ENCODE results near the gene EIF4G1.

EIF4G1 gene

DNA sequence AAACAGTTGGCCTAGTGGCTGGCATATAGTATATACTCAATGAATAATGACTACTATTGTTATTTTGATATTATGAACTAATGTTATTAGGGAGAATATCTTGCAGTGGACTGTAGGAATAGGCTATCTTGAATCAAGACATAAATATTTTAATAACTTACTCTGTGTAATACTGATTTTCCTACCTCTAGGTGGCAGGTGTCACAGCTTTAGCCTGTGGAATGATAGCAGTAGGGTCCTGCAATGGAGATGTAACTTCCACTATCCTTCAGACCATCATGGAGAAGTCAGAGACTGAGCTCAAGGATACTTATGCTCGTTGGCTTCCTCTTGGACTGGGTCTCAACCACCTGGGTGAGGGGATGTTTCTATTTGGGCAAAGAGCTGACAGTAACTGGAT is 8.8 kb upstream of the EIF4G1 start:
- no peak for DNase-seq (ENCODE audit: low spot score)

DNA sequence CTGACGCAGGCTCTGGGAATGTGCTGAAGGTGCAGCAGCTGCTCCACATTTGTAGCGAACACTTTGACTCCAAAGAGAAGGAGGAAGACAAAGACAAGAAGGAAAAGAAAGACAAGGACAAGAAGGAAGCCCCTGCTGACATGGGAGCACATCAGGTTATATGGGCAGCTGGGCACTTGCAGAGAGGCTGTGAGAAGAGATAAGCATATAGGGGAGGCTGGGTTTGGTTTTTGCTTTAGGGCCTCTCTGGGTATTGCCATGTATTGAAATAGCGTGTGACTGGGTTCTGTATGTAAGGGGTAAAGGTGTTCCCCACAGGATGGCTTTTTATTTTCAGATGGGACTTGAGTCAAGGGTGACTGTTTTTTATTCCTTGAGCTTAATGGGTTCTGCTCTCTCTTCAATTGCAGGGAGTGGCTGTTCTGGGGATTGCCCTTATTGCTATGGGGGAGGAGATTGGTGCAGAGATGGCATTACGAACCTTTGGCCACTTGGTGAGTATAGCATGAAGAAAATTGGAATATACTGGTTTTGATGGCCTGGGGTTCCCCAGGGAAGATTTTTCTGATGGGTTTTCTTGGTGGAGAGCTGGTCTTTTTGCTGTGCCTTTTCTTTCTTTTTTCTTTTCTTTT is 7.9 kb upstream of the EIF4G1 start:
- DNase-seq (ENCODE audit: low spot score) = no peak

DNA sequence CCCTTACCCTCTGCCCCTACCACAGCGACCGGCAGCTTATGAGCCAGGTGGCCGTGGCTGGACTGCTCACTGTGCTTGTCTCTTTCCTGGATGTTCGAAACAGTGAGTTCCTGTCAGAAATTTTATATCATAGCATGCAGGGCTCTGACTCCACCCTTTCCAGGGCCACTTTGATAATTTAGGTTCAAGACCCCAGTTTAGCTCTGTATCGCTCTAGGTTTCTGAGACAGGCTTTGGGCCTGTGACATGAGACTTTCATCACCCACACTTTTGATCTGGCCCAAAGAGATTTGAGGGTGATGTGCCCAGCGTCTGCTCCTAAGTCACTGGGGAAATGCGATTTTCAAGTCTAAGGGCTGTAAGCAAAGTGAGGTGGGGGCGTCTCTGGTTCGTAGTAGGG is 6.5 kb upstream of the EIF4G1 start:
- DNase-seq (ENCODE audit: low spot score) = no peak

DNA sequence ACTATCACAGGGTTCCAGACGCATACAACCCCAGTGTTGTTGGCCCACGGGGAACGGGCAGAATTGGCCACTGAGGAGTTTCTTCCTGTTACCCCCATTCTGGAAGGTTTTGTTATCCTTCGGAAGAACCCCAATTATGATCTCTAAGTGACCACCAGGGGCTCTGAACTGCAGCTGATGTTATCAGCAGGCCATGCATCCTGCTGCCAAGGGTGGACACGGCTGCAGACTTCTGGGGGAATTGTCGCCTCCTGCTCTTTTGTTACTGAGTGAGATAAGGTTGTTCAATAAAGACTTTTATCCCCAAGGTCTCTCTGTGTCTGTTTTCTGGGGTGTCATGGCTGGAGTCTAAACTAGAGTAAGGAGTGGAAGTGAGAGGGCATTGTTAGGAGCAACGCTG is 5.7 kb upstream of the EIF4G1 start:
- no peak for DNase-seq (ENCODE audit: low spot score)

DNA sequence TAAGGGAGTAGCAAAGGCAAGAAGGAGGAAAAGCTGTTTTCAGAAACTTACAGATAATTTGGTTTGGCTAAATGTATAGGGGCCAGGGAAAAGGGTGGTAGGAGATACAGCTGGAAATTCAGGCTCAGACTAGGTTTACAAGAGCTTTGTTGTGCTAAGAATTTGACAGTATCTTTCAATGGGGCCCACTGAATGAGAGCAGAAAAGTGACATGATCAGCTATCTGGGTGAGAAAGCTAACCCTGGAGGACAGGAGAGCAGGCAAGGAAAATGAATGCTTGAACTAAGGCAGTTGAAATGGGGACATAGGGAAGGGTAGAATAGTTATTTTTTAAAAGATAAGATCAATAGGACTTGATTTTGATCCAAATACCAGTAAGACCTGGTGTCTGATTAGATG is 2.8 kb upstream of the EIF4G1 start:
- DNase-seq (ENCODE audit: low spot score) = no peak

DNA sequence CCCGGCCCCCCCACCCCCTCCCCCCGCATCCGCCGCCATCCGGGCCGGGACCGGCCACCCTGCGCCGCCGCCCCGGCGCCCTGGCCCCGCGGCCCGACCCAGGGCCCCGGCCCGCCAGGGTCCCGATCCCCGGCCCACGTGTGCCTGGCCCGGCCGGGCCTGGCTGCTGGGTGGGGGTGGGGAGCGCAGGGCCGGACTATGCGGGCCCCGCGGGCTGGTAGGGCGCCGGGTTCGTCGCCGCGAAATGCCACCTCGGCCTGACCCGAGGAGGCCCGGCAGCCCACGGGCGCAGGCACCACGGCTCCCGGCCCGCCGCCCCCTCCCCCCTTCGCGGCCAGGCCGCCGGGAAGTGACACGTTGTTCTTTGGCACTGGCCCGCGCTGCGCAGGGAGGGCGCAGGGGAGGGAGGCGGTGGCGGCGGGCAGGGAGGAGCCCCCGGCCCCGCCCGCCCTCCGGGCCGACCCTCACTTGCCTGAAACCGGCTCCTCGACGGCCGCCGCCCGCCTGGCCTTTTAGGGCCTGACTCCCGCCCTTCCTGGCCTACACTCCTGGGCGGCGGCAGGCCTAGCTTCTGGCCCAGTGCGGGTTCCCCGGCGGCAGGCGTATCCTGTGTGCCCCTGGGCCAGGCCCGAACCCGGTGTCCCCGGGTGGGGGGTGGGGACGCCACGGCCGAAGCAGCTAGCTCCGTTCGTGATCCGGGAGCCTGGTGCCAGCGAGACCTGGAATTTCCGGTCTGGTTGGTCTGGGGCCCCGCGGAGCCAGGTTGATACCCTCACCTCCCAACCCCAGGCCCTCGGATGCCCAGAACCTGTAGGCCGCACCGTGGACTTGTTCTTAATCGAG is 515 bp downstream of the EIF4G1 start:
- no peak for DNase-seq (ENCODE audit: low spot score)

DNA sequence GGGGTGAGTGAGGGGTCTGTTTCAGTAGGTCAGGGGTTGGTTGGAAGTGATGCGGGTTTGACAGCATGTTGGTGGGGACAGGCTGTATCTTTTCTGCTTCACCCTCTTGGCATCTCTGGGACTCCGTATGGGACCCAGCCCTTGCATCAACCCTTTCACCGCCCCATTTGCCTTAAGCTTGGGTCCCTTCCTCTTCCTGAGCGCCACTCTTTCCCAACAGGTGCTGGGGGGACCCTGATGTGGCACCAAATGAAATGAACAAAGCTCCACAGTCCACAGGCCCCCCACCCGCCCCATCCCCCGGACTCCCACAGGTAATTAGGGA is 1.1 kb downstream of the EIF4G1 start:
- no peak for DNase-seq (ENCODE audit: low spot score)

DNA sequence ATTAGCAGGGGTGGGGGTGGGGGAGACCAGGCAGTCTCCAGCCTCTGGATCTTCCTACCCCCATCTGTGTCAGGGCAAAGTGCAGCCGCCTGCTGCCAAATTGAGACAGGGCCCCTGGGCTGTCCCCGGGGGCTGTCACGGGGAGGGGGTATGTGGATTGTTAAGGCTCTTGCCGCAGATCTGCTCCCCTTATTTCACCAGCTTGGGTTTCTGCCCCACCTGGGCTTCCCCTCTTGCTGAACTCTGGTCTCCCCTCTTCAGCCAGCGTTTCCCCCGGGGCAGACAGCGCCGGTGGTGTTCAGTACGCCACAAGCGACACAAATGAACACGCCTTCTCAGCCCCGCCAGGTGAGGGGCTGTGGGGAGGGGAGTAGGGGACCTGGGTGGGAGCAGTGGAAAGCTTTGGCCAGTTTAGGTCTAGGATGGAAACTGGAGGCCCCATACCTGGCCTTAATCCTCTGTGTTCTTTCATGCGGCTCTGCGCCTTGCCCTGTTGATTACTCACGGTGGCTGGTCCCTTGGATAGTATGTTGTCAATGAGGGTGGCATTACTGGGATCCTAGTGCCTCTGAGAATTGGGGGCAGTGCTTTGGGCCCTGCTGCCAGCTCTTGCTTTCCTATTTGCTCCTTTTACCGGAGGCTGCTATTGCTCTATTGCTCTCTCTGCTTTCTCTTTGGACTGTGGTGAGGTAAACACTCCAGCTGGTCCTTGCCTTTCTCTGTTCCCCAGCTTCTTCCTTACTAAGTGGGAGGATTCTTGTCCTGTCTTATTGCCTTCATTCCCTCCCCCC is 1.7 kb downstream of the EIF4G1 start:
- no peak for DNase-seq (ENCODE audit: low spot score)

DNA sequence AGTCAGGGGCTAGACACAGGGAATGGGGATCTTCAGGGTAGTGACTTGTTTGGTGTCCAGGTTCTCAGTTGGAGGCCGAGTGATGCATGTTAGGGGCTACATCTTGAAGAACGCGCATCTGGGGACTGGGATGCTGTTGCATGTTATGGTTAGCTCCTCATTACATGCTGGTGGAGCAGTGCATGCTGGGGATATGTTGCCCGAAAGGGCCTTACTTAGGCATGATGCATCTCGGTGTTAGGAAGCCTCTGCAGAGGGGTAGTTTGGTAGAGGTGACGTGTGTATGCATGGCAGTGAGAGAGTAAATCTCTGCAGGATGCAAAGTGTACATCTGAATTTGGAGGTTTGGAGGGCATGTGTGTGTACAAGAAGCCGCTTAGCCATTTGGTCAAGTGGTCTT is 2.4 kb downstream of the EIF4G1 start:
- DNase-seq (ENCODE audit: low spot score) = no peak

DNA sequence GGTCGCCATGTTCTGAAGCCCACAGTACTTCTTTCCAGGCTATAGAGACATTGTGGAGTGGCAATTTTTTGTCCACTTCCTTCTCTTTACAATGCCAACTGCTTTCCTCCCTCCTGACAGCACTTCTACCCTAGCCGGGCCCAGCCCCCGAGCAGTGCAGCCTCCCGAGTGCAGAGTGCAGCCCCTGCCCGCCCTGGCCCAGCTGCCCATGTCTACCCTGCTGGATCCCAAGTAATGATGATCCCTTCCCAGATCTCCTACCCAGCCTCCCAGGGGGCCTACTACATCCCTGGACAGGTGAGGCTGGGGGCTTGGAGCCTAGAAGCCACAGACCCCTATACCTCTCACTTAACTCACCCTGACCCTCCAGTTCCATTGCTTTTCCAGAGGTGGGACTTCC is 2.8 kb downstream of the EIF4G1 start:
- DNase-seq (ENCODE audit: low spot score) = no peak

DNA sequence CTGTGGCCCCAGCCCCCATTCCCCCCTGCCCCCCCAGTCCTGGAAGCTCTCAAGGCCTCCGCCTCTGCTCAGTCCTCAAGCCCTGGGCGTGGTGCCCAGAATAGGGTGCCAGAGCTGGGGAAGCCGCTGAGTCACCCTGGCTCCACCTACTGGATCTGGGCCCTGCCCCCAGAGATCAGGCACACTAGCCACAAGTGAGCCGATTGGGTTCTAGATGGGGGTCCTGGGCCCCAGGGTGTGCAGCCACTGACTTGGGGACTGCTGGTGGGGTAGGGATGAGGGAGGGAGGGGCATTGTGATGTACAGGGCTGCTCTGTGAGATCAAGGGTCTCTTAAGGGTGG is 5.7 kb downstream of the EIF4G1 start:
- DNase-seq (ENCODE audit: low spot score) = no peak

DNA sequence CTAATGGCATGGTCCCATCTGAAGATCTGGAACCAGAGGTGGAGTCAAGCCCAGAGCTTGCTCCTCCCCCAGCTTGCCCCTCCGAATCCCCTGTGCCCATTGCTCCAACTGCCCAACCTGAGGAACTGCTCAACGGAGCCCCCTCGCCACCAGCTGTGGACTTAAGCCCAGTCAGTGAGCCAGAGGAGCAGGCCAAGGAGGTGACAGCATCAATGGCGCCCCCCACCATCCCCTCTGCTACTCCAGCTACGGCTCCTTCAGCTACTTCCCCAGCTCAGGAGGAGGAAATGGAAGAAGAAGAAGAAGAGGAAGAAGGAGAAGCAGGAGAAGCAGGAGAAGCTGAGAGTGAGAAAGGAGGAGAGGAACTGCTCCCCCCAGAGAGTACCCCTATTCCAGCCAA is 7.3 kb downstream of the EIF4G1 start:
- DNase-seq (ENCODE audit: low spot score) = no peak

DNA sequence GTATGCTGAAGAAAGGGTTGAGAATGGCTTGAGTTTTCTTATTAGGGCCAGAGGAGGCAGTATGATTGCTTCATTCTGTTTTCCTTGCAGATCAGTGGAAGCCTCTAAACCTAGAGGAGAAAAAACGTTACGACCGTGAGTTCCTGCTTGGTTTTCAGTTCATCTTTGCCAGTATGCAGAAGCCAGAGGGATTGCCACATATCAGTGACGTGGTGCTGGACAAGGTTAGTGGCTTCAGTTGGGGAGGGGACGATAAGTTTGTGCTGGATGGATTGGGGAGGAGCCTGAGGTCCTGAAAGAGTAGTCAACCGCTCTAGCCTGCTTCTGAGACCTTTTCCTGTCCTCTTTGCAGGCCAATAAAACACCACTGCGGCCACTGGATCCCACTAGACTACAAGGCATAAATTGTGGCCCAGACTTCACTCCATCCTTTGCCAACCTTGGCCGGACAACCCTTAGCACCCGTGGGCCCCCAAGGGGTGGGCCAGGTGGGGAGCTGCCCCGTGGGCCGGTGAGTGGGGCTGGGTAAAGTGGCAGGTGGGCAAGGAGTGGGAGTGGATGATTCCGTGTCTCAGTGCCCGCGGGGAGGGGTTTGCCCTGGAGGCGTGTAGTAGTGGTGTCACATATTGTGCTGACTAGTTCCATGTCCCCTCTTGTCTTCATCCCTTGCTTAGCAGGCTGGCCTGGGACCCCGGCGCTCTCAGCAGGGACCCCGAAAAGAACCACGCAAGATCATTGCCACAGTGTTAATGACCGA is 8.5 kb downstream of the EIF4G1 start:
- DNase-seq (ENCODE audit: low spot score) = no peak

DNA sequence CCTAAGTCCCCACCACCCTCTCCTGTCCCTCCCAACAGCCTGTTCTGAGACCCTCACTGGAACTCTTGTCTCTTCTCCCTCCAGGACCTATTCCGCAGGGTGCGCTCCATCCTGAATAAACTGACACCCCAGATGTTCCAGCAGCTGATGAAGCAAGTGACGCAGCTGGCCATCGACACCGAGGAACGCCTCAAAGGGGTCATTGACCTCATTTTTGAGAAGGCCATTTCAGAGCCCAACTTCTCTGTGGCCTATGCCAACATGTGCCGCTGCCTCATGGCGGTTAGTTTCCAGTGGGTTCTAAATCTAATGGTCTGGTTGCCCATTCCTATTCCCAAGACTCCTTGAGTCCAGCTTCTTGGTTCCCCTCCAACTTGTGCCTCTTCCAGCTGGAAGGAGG is 9.3 kb downstream of the EIF4G1 start:
- no peak for DNase-seq (ENCODE audit: low spot score)

DNA sequence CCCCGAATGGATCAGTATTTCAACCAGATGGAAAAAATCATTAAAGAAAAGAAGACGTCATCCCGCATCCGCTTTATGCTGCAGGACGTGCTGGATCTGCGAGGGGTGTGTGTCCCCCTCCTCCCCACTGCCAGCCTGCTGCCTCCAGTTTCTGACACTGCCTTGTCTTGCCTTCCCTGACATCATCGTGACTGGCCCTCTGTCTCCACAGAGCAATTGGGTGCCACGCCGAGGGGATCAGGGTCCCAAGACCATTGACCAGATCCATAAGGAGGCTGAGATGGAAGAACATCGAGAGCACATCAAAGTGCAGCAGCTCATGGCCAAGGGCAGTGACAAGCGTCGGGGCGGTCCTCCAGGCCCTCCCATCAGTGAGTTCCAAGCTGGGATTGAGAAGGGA is 10.9 kb downstream of the EIF4G1 start:
- DNase-seq (ENCODE audit: low spot score) = no peak

DNA sequence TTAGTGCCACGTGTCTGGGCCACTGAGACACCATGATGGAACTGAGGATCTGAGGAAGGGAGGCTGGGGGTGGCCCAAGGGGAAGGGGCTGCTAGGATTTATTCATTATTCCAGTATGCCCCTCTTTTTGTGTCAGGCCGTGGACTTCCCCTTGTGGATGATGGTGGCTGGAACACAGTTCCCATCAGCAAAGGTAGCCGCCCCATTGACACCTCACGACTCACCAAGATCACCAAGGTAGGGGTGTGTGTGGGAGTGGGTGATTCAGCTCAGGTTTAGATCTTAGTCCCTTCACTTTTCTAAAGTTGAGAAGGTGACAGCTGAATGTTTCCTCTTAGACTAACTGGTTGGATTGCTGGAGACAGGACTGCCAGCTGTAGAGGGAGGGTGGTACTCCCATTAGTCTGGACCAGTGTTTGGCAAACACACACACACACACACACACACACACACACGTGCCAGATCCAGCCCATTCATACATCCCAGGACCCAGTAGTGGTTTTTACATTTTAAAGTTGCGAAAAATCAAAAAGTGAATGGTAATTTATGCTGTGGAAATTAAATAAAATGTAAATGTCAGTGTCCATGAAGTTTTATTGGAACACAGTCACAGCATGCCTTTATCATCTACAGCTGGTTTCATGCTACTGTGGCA is 11.4 kb downstream of the EIF4G1 start:
- DNase-seq (ENCODE audit: low spot score) = no peak

DNA sequence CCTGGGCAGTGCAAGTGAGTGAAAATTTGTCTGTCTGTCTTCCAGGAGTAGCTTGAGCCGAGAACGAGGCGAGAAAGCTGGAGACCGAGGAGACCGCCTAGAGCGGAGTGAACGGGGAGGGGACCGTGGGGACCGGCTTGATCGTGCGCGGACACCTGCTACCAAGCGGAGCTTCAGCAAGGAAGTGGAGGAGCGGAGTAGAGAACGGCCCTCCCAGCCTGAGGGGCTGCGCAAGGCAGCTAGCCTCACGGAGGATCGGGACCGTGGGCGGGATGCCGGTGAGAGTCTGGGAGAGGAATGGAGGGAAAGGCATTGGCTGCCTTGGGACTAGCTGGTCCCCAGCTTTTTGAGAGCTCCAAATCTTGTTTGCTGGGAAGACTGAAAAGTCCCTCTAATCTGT is 12.8 kb downstream of the EIF4G1 start:
- DNase-seq (ENCODE audit: low spot score) = no peak

DNA sequence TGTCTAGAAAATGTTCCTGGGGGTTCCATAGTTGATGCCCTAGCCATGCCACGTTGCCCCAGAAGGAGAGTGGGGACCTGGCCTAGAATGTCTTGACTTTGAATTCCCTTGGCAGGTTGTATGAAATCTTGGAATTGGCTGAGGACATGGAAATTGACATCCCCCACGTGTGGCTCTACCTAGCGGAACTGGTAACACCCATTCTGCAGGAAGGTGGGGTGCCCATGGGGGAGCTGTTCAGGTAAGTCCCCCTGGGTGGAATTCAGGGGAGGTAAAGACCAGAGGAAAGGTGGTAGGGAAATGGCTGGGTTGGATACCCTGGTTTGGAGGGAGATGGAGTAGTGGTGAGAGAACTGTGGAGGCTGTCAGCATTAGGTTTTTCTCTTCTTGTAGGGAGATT is 14.1 kb downstream of the EIF4G1 start:
- no peak for DNase-seq (ENCODE audit: low spot score)

DNA sequence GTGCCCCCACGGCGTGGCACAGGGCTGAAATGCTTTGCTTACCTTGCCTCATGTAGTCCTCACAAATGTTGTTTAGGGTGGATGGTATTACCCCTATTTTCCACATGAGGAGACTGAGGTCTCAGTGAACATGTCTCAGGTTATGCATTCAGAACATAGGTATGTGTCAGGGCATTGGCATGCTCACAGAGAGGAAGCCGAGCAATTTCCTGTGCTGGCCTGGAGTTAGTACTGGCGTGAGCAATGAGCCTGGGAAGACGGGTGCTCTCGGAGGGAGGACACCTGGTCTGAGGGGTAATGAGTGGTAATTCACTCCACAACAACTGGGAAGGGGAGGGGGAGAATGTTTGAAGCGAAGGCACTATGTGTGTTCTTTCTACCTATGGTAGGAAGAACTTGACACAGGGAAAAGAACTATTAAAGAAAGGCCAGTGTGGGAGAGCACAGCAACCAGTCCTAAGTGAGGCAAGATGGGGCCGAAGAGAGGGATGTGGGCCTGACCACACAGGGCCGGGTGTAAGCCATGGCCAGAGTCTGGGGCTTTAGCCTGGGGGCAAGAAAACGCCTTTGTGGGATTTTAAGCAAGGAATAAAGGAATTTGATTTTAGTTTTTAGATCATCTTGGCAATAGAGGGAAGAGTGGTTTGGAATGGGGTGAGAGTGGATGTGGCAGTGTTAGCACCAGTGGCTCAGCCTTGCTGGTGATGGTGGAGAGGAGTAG is 18.1 kb downstream of the EIF4G1 start:
- peak; percentile 95 for DNase-seq (ENCODE audit: low spot score)

DNA sequence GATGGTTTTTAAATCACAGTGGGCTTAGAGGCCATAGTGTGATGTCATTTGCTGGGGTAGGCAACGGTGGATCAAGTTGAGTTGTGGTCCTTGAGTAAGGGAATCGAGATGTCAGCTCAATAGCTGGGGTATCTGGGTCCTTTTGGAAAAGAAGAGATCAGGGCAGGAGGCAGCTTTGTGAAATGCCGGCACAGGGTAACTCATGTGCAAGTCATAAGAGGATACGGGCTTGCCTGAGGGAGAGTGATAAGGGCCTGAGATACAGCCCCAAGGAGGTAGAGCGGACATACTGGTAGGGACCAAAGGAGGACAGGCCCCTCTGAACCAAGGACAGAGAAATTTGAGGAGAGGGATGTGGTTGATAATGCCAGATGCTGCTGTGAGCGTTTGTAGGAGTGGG is 18.8 kb downstream of the EIF4G1 start:
- DNase-seq (ENCODE audit: low spot score) = no peak

DNA sequence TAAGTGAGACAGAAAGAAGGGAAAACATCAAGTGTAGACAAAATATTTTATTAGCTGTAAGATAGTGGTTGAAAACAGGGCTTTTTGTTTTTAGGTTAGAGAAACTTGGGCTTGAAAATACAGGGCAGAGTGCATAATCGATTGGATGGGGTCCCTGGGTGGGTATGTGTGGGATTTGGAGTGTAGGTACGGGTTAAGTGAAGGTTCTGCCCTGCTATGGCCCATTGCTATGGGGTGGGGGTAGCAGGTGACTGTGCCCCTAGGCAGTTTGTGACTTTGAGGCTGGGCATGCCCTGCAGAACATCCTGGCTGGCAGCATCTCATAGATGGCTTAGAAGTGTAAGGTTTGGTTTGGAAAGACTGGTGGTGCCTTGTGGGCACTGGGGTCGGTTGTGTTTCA is 19.3 kb downstream of the EIF4G1 start:
- no peak for DNase-seq (ENCODE audit: low spot score)

Measured in kidney capillary endothelial cell (primary cell).